Right lobe of liver (tissue), 6 donors: Measurements from ENCODE around the gene CARS1. TPM values are rescaled to one million over a fixed set of nuclear protein-coding genes. Genes with fewer than 3 reads are reported as not detected.

ENCODE experiments used
- ATAC-seq, 4 donors: fragments of 200-7000 bp; cut with Tn5 transposase; one replicate each; pipeline ENCODE4 v1.9.1; 2020; ENCODE audit warnings: mild to moderate bottlenecking in 4 of 4, moderate library complexity in 4 of 4
- DNase-seq, 3 donors: peaks; one replicate each; pipeline ENCODE4 v3.0.0-alpha.2; 2020
- H3K27ac ChIP-seq, 3 donors: fragments of 200-600 bp; one replicate each; pipeline ENCODE4 v1.8.0; 2022
- H3K27me3 ChIP-seq, 2 donors: fragments of 200-600 bp; one replicate each; pipeline ENCODE4 v1.8.0; 2022
- H3K36me3 ChIP-seq, 4 donors: fragments of 200-600 bp; sonication (generic) in 1 of 4; one replicate each; pipeline versions ENCODE4 v1.5.1 to v1.8.0; 2017 to 2022; ENCODE audit warnings: control low read depth in 1 of 4
- H3K4me1 ChIP-seq, 4 donors: fragments of 200-600 bp; sonication (generic) in 1 of 4; one replicate each; pipeline versions ENCODE4 v1.5.1 to v1.8.0; 2017 to 2022; ENCODE audit warnings: control low read depth in 1 of 4
- H3K4me3 ChIP-seq, 3 donors: fragments of 200-600 bp; one replicate each; pipeline ENCODE4 v1.8.0; 2022
- H3K9me3 ChIP-seq, 4 donors: fragments of 200-600 bp; sonication (generic) in 1 of 4; one replicate each; pipeline versions ENCODE4 v1.5.1 to v1.8.0; 2017 to 2022; ENCODE audit warnings: control low read depth in 1 of 4
- POLR2A ChIP-seq: fragments of 450-650 bp; IDR thresholded peaks from one replicate; pipeline ENCODE4 v1.6.1; 2017; ENCODE audit warnings: antibody characterized with exemption, mild to moderate bottlenecking
- WGBS: methylation state at CpG from one replicate; pipeline ENCODE4 v1.1.6; 2018; ENCODE audit warnings: low coverage, low lambda C conversion rate; ENCODE audit not compliant: insufficient coverage; ENCODE audit errors: missing lambda C conversion rate; 5-methylcytosine and 5-hydroxymethylcytosine counted together
- intact Hi-C, 2 donors: fragments of 100-400 bp; cut with DNase I; formaldehyde crosslinking; loops; one replicate each; pipeline versions ENCODE4 v1.11.2 to v1.14.1; 2022
- total RNA-seq, 6 experiments: library from RNA; depleted of rRNA in 2 of 6; stranded (reverse); fragments of >200 nt in 2 of 6; fragmentation: NEBNext Ultra II Directional in 3 of 6; extraction: Animal tissue kit (Norgen Biotek cat#: 25700) in 3 of 6; gene quantifications; one replicate each; pipeline versions ENCODE4 v1.1.0 to v1.2.4, GENCODE V29; 2016 to 2023
- TF ChIP-seq, protein P1 (sequence below), 4 donors: fragments of 200-600 bp in 3 of 4; fragments of 450-650 bp in 1 of 4; IDR thresholded peaks; one replicate each; pipeline versions ENCODE4 v1.5.1 to v1.8.0; 2016 to 2022; ENCODE audit warnings: antibody characterized with exemption in 4 of 4, mild to moderate bottlenecking in 2 of 4
- donor health status: DM: no; HTN: yes; CAD: no.
- donor health status: DM: no; HTN: no; CAD: no.
- donor health status: DM: no; HTN: no; CAD: no.
- donor health status: DM: no; HTN: yes; CAD: no.
- donor health status: DM: no; HTN: yes; CAD: no.

CARS1 gene
- total RNA-seq, 6 experiments from 2014 or later = 17.3 to 44.7 (median 22.7) TPM

DNA sequence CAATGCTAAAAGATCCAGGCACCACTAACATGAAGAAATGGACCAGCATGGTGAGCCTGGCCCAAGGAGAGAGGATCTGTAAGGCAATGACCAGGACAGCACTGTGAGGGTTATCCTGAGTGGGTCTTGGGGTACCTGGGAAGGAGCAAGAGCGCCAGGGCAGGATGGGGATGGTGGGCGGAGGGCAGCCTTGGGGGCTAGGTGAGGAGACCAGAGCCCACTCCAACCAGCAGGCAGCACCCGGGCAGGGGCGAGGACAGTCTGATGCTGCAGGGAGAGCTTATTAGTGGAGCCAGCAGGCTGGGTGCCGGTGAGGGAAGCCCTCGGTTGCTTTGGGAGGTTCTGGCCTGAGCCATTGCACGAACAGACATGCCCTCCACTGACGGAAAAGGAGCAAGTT lies 54.4 kb downstream of the CARS1 start:
- DNase-seq (peak in 1 of 3 donors; percentile 29), ATAC-seq (no peak)
- intact Hi-C loops = no loop called here
- no peak overlapping the region for H3K4me3 ChIP-seq
- 67% methylated on average over 2 of the region's 8 CpGs for WGBS
- no peak overlapping the region for H3K27ac ChIP-seq
- no peaks in the 10 kb centered on the region for H3K9me3 ChIP-seq
- H3K4me1 ChIP-seq = peaks cover 0 to 22% (median 11%) of the 10 kb centered on the region in 4 donors
- no peaks in the 10 kb centered on the region for H3K27me3 ChIP-seq
- no peak for TF ChIP-seq POLR2A
- TF ChIP-seq, protein P1, sequence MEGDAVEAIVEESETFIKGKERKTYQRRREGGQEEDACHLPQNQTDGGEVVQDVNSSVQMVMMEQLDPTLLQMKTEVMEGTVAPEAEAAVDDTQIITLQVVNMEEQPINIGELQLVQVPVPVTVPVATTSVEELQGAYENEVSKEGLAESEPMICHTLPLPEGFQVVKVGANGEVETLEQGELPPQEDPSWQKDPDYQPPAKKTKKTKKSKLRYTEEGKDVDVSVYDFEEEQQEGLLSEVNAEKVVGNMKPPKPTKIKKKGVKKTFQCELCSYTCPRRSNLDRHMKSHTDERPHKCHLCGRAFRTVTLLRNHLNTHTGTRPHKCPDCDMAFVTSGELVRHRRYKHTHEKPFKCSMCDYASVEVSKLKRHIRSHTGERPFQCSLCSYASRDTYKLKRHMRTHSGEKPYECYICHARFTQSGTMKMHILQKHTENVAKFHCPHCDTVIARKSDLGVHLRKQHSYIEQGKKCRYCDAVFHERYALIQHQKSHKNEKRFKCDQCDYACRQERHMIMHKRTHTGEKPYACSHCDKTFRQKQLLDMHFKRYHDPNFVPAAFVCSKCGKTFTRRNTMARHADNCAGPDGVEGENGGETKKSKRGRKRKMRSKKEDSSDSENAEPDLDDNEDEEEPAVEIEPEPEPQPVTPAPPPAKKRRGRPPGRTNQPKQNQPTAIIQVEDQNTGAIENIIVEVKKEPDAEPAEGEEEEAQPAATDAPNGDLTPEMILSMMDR (IDR thresholded peaks at IDR 0.05) = no peak
- peaks cover 4 to 25% (median 15%) of the 10 kb centered on the region in 4 donors for H3K36me3 ChIP-seq

DNA sequence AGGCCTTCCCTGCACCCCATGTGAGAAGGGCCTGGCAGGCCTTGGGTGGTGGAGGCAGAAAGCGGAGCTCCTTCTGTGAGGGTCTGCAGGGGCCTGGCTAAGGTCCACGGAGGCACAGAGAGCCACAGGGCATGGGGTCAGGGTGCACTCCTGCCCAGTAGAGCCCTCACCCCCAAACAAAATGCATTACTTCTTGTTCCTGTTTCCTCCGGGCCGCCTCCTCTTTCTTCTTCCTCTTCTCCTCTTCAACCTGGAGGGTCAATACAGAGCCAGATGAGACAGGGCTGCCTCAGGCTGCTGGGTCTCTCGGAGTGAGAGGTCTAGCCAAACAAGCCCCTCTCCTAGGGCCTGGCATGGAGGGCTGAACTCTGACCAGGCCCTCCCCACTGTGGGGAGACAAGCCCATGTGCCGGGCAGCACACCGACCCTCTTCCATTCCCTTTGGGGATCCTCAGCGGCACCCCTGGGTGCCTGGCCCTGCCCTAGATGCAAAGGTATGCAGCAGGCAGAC lies 54.8 kb downstream of the CARS1 start:
- Histone ChIP-seq H3K4me3 (no peak overlapping the region), H3K9me3 (no peaks in the 10 kb centered on the region), H3K27me3 (no peaks in the 10 kb centered on the region), H3K36me3 (peaks cover 4 to 25% (median 15%) of the 10 kb centered on the region in 4 donors), H3K4me1 (peaks cover 0 to 22% (median 11%) of the 10 kb centered on the region in 4 donors), H3K27ac (no peak overlapping the region)
- peak in 1 of 3 donors; percentile 29 for DNase-seq
- ATAC-seq = no peak
- TF ChIP-seq, protein P1 (IDR thresholded peaks at IDR 0.05) = no peak
- no peak for TF ChIP-seq POLR2A
- WGBS = 72% methylated on average over 3 of the region's 8 CpGs
- intact Hi-C loops = no loop called here

DNA sequence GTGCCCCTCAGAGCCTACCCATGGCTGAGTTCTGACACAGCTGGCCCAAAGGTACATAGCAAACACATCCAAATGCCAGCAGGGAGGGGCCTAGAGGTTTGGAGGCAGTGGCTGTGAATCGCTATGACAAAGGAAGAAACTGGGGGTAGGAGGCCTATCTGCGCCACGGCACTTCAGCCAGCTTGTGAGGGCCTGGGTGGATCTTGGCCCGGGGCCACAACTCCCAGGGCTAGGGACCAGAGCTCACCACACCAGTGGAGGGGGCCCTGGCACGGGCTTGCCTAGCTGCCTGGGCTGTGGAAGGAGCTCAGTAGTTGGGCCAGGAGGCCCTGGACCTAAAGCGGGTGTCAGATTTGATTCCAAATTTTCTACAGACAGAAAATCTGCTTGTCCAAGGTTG lies 55.7 kb downstream of the CARS1 start:
- H3K4me1 ChIP-seq = peaks cover 0 to 22% (median 11%) of the 10 kb centered on the region in 4 donors
- intact Hi-C loops = no loop called here
- H3K4me3 ChIP-seq = no peak overlapping the region
- H3K27me3 ChIP-seq = no peaks in the 10 kb centered on the region
- DNase-seq = peak in 1 of 3 donors; percentile 57
- peaks cover 0 to 25% (median 15%) of the 10 kb centered on the region in 4 donors for H3K36me3 ChIP-seq
- WGBS = no CpG with 5 or more reads among the region's 6 CpGs
- H3K27ac ChIP-seq = peak overlapping the region in 1 of 3 donors; percentile 15
- TF ChIP-seq POLR2A = no peak
- TF ChIP-seq, protein P1 (IDR thresholded peaks at IDR 0.05) = no peak
- peak in 1 of 4 donors; percentile 33 for ATAC-seq
- H3K9me3 ChIP-seq = no peaks in the 10 kb centered on the region

DNA sequence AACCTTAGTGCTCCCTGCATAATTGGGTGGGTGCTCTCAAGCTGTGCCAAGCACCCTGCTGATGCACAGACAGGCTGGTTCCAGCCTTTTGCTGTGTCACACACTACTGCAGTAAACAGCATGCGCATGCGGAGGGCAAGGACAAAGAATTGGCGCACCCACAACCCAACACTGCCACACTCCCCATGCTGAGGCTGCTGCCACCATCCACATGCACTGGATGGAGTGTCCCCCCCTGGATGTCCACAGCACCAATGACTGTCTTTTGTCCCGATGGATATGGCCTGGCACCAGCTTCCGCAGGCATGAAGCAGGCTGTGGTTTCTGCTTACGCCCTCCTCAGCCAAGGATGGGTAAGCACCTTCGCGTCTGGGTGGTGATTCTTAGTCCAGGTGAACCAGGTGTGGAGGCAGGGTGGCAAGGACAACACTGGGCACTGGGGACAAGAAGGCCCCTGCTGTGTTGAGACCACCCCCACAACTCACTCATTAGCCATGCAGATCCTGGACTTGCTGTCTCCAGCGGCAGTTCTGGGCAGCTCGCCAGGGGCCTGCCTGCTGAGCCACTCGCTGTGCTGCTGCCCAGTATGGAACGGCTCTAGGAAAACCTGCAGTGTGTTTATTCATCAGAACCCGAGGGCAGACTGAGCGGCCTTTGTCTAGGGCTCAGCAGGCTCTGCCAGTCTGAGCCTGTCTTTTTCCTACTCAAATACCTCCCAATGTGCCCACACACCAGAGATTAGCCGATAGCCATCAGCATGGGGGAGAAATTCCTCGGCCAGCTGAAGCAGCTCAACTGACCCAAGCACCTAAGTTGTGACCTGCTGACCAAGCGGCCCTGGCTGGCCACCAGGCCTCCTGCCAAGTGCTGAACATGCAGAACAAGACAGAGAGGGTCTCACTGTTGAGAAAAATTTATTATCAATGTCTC lies 56.9 kb downstream of the CARS1 start:
- no peak overlapping the region for H3K4me3 ChIP-seq
- no peaks in the 10 kb centered on the region for H3K27me3 ChIP-seq
- 67% methylated on average over 6 of the region's 17 CpGs for WGBS
- intact Hi-C loops = no loop called here
- H3K27ac ChIP-seq = peak overlapping the region; percentile 15 to 19 (median 16)
- peaks cover 0 to 25% (median 13%) of the 10 kb centered on the region in 4 donors for H3K36me3 ChIP-seq
- peaks cover 0 to 22% (median 11%) of the 10 kb centered on the region in 4 donors for H3K4me1 ChIP-seq
- DNase-seq (peak; percentile 90 to 93 (median 90)), ATAC-seq (peak; percentile 82 to 94 (median 92))
- H3K9me3 ChIP-seq = no peaks in the 10 kb centered on the region
- TF ChIP-seq POLR2A = no peak
- TF ChIP-seq, protein P1 (IDR thresholded peaks at IDR 0.05) = no peak
